H4 (cell line): Measurements from ENCODE around the gene GIMAP2. TPM values are rescaled to one million over a fixed set of nuclear protein-coding genes. Genes with fewer than 3 reads are reported as not detected.
"Not testable (repeated sequence)": the region's sequence is repeated elsewhere in the genome, so short reads cannot be mapped to it uniquely, and the experiment has no call there.

Experiments used
- DNase-seq: peaks from one replicate; pipeline ENCODE4 v3.0.0-alpha.2; 2015; ENCODE audit warnings: low spot score
- total RNA-seq: library from RNA; depleted of rRNA; stranded (reverse); fragments of >200 nt; shearing (Covaris generic); gene quantifications from 2 replicates; pipeline ENCODE4 v1.2.3, GENCODE V29; 2014; rRNA removed

GIMAP2 gene
- total RNA-seq, result 19.7 and 22.0 TPM in 2 replicates

GRCh38 chr7:150685219-150686029 lies at the start of gene GIMAP2:
GIMAP2 (plus strand) TSS chr7:150685706; CDS start chr7:150687060, 1,354 bp downstream.
- DNase-seq, result peak; percentile 66

- no peak for DNase-seq
These were observed 43.7 kb upstream of the GIMAP2 start for GRCh38 chr7:150641854-150642253.

- no peak for DNase-seq
These were observed 42.6 kb upstream of the GIMAP2 start for GRCh38 chr7:150642926-150643325.

GRCh38 chr7:150645259-150646020 lies 40.1 kb upstream of the GIMAP2 start:
- DNase-seq, result no peak

GRCh38 chr7:150648353-150649079 lies 37.0 kb upstream of the GIMAP2 start:
- no peak for DNase-seq

GRCh38 chr7:150649080-150649385 lies 36.5 kb upstream of the GIMAP2 start:
- no peak for DNase-seq

GRCh38 chr7:150654692-150655091 lies 30.8 kb upstream of the GIMAP2 start:
- no peak for DNase-seq

- no peak for DNase-seq
These were observed 29.5 kb upstream of the GIMAP2 start for GRCh38 chr7:150656047-150656446.

- no peak for DNase-seq
These were observed 28.0 kb upstream of the GIMAP2 start for GRCh38 chr7:150657526-150657925.

- DNase-seq, result no peak
These were observed 24.4 kb upstream of the GIMAP2 start for GRCh38 chr7:150660939-150661613.

- not testable (repeated sequence) for DNase-seq
These were observed 22.7 kb upstream of the GIMAP2 start for GRCh38 chr7:150662821-150663220.

GRCh38 chr7:150663802-150664494 lies 21.6 kb upstream of the GIMAP2 start:
- no peak for DNase-seq

- DNase-seq, result no peak
These were observed 20.3 kb upstream of the GIMAP2 start for GRCh38 chr7:150665089-150665748.

- DNase-seq, result no peak
These were observed 19.6 kb upstream of the GIMAP2 start for GRCh38 chr7:150665896-150666295.

- no peak for DNase-seq
These were observed 19.1 kb upstream of the GIMAP2 start for GRCh38 chr7:150666412-150666811.

- DNase-seq, result no peak
These were observed 17.0 kb upstream of the GIMAP2 start for GRCh38 chr7:150668472-150668911.

GRCh38 chr7:150668977-150669376 lies 16.5 kb upstream of the GIMAP2 start:
- no peak for DNase-seq

GRCh38 chr7:150671798-150672585 lies 13.5 kb upstream of the GIMAP2 start:
- DNase-seq, result not testable (repeated sequence)

- DNase-seq, result no peak
These were observed 9.8 kb upstream of the GIMAP2 start for GRCh38 chr7:150675714-150676113.

GRCh38 chr7:150676276-150676675 lies 9.2 kb upstream of the GIMAP2 start:
- DNase-seq, result not testable (repeated sequence)
